K562 (cell line): ENCODE results near the gene PSMD13. TPM values are rescaled to one million over a fixed set of nuclear protein-coding genes. Genes with fewer than 3 reads are reported as not detected.

Experiments
- CBFB ChIP-seq: sonication (generic); formaldehyde crosslinking; IDR thresholded peaks from 2 replicates; pipeline ENCODE4 v1.4.0; 2020; ENCODE audit warnings: mild to moderate bottlenecking, missing genetic modification reagents
- CEBPG ChIP-seq, 3 experiments: fragments of 200-800 bp in 1 of 3; sonication (Bioruptor generic) in 1 of 3; sonication (generic) in 1 of 3; formaldehyde crosslinking in 1 of 3; IDR thresholded peaks in 2 of 3; conservative IDR thresholded peaks in 1 of 3; 2 replicates each; pipeline versions ENCODE4 v1.6.1 to v1.8.0; 2016 to 2022; ENCODE audit warnings: missing compliant biosample characterization in 2 of 3, missing genetic modification characterization in 2 of 3, mild to moderate bottlenecking in 1 of 3, missing genetic modification reagents in 1 of 3
- DMBX1 ChIP-seq: fragments of 250-450 bp; sonication (Bioruptor Pico); IDR thresholded peaks from 2 replicates; pipeline ENCODE4 v1.8.0; 2022; ENCODE audit warnings: inconsistent platforms, mild to moderate bottlenecking, moderate library complexity, borderline replicate concordance
- KLF10 ChIP-seq: fragments of 250-450 bp; sonication (Bioruptor Pico); IDR thresholded peaks from 2 replicates; pipeline ENCODE4 v1.6.1; 2021; ENCODE audit warnings: matching md5 sums
- MECOM ChIP-seq: fragments of 250-450 bp; sonication (Bioruptor Pico); IDR thresholded peaks from 2 replicates; pipeline ENCODE4 v1.8.0; 2022; ENCODE audit warnings: inconsistent platforms
- POLR3G ChIP-seq: IDR thresholded peaks from 2 replicates; pipeline ENCODE4 v1.6.1; 2011; ENCODE audit not compliant: insufficient read length, insufficient replicate concordance; ENCODE audit errors: extremely low read depth
- ZNF518B ChIP-seq: fragments of 250-450 bp; sonication (Bioruptor Pico); IDR thresholded peaks from 2 replicates; pipeline ENCODE4 v1.5.0; 2021; ENCODE audit warnings: mild to moderate bottlenecking, moderate library complexity
- ZNF707 ChIP-seq: fragments of 250-450 bp; sonication (Bioruptor Pico); conservative IDR thresholded peaks from 2 replicates; pipeline ENCODE4 v1.8.0; 2022; ENCODE audit warnings: inconsistent platforms, mild to moderate bottlenecking, moderate library complexity
- ZNF76 ChIP-seq: fragments of 250-450 bp; sonication (Bioruptor Pico); IDR thresholded peaks from 2 replicates; pipeline ENCODE4 v1.4.0; 2020; ENCODE audit warnings: mild to moderate bottlenecking, moderate library complexity, borderline replicate concordance
- polyA plus RNA-seq, 8 experiments: library from polyadenylated mRNA; depleted of rRNA in 4 of 8; stranded (reverse) in 5 of 8; unstranded in 3 of 8; fragments of >200 nt; fragmentation: Nextera tagmentation in 2 of 8; fragmentation: Illumina TruSeq in 1 of 8; extraction: Ambion mirVana in 2 of 8; extraction: Trizol in 1 of 8; gene quantifications; 2 replicates each; pipeline versions ENCODE4 v1.2.1 to v1.2.3, GENCODE V29; 2011 to 2014; ENCODE audit warnings: inconsistent platforms in 1 of 8, missing spikeins in 1 of 8
- total RNA-seq, 7 experiments: library from RNA; depleted of rRNA in 6 of 7; stranded (reverse); fragments of >200 nt in 6 of 7; fragmentation: Illumina TruSeq in 2 of 7; extraction: Trizol in 2 of 7; gene quantifications; 2 replicates each; pipeline versions ENCODE4 v1.2.1 to v1.2.3, GENCODE V29; 2011 to 2021; ENCODE audit warnings: low replicate concordance in 1 of 7
- TF ChIP-seq, protein P1 (sequence below): fragments of 450-650 bp; formaldehyde crosslinking; IDR thresholded peaks from 2 replicates; pipeline ENCODE4 v1.4.0; 2020; ENCODE audit warnings: mild to moderate bottlenecking, mixed read lengths
- TF ChIP-seq, protein P2 (sequence below), 2 experiments: fragments of 450-650 bp; IDR thresholded peaks; 2 replicates each; pipeline ENCODE4 v1.6.1; 2016; ENCODE audit warnings: mild to moderate bottlenecking in 2 of 2, borderline replicate concordance in 1 of 2, low read depth in 1 of 2, moderate library complexity in 1 of 2

PSMD13 gene
- total and polyA plus RNA-seq, 9 of the 15 experiments (the other 6 are each of a cell fraction or from before 2014, with no cell fraction given), result 185 to 383 (median 267) TPM

GRCh38 chr11:236774-237767 lies at the start of gene PSMD13 (continued):
- TF ChIP-seq DMBX1 (no peak), CEBPG (CRISPR knock-in tag; IDR thresholded peaks at IDR 0.05) (no peak), CEBPG (tag; conservative IDR thresholded peaks at IDR 0.05 in 1 of 2, IDR thresholded peaks at IDR 0.05 in 1 of 2) (no peak), CBFB (CRISPR knock-in tag) (no peak), KLF10 (CRISPR knock-in tag) (no peak), ZNF76 (CRISPR knock-in tag) (0 out of 2 replicates have a peak, but pooled peaks have one; percentile 25), POLR3G (no peak), ZNF518B (no peak), MECOM (CRISPR knock-in tag) (no peak), ZNF707 (0 out of 2 replicates have a peak, but pooled peaks have one; percentile 4)
- TF ChIP-seq, protein P1, sequence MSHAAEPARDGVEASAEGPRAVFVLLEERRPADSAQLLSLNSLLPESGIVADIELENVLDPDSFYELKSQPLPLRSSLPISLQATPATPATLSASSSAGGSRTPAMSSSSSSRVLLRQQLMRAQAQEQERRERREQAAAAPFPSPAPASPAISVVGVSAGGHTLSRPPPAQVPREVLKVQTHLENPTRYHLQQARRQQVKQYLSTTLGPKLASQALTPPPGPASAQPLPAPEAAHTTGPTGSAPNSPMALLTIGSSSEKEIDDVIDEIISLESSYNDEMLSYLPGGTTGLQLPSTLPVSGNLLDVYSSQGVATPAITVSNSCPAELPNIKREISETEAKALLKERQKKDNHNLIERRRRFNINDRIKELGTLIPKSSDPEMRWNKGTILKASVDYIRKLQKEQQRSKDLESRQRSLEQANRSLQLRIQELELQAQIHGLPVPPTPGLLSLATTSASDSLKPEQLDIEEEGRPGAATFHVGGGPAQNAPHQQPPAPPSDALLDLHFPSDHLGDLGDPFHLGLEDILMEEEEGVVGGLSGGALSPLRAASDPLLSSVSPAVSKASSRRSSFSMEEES (CRISPR knock-in tag), result no peak
- TF ChIP-seq, protein P2, sequence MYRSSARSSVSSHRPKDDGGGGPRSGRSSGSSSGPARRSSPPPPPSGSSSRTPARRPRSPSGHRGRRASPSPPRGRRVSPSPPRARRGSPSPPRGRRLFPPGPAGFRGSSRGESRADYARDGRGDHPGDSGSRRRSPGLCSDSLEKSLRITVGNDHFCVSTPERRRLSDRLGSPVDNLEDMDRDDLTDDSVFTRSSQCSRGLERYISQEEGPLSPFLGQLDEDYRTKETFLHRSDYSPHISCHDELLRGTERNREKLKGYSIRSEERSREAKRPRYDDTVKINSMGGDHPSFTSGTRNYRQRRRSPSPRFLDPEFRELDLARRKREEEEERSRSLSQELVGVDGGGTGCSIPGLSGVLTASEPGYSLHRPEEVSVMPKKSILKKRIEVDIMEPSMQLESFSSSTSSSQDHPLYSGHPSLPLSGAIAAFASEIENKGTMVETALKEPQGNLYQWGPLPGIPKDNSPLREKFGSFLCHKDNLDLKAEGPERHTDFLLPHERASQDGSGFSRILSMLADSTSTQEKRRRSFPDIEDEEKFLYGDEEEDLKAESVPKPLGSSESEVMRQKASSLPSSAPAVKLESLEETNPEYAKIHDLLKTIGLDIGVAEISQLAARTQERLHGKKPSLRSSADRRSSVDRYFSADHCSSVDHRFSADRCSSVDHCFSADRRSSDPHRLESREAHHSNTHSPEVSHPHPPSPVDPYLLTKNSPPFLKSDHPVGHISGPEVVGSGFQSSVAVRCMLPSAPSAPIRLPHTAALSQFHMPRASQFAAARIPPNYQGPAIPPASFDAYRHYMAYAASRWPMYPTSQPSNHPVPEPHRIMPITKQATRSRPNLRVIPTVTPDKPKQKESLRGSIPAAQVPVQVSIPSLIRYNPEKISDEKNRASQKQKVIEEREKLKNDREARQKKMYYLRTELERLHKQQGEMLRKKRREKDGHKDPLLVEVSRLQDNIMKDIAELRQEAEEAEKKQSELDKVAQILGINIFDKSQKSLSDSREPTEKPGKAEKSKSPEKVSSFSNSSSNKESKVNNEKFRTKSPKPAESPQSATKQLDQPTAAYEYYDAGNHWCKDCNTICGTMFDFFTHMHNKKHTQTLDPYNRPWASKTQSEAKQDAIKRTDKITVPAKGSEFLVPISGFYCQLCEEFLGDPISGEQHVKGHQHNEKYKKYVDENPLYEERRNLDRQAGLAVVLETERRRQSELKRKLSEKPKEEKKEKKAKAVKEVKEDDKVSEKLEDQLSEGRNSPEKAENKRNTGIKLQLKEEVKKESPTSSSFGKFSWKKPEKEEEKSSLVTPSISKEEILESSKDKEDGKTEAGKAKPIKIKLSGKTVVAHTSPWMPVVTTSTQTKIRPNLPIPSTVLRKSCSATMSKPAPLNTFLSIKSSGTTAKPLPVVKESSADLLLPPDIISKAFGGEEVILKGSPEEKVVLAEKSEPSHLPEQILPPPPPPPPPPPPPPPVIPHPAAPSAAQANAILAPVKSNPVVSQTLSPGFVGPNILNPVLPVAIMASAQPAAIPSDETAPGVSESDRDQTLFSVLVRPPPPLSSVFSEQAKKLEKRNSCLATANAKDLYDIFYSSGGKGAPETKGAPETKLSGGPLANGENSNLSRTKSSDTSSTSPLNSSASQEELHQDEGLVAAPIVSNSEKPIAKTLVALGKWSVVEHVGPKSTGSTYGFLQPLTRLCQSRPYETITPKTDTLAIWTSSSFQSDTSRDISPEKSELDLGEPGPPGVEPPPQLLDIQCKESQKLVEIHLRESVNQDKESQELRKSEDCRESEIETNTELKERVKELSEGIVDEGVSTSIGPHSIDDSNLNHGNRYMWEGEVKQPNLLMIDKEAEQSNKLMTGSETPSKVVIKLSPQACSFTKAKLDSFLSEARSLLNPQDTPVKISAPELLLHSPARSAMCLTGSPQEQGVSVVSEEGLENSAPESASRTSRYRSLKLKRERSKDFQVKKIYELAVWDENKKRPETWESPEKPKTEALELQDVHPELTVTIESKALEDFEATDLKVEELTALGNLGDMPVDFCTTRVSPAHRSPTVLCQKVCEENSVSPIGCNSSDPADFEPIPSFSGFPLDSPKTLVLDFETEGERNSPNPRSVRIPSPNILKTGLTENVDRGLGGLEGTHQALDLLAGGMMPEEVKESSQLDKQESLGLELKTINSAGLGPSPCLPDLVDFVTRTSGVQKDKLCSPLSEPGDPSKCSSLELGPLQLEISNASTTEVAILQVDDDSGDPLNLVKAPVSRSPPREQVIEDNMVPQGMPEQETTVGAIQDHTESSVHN (IDR thresholded peaks at IDR 0.05; ENCODE audit: borderline replicate concordance in 1 of 2, low read depth in 1 of 2), result no peak; a peak in 1 of 4 replicates
